ENCODE measurements around the gene PLK2.

PLK2 gene

GRCh38 chr5:58459146-58460001, 512 bp downstream of the PLK2 start:
- TF ChIP-seq POLR2AphosphoS5 (IDR thresholded peaks at IDR 0.05; ENCODE audit: low read depth, low read length) (no peak), SIN3A (IDR thresholded peaks at IDR 0.05; ENCODE audit: borderline replicate concordance, insufficient read depth, low read length) (no peak), TAF1 (IDR thresholded peaks at IDR 0.05; ENCODE audit: borderline replicate concordance, insufficient read depth, low read length) (no peak), FOXP2 (optimal IDR thresholded peaks at IDR 0.05; ENCODE audit: borderline replicate concordance, extremely low read depth, extremely low read length, insufficient read depth) (no peak), REST (IDR thresholded peaks at IDR 0.05; ENCODE audit: insufficient read depth in 1 of 2, low read depth in 2 of 2, low read length in 2 of 2) (no peak)

- TF ChIP-seq POLR2AphosphoS5 (IDR thresholded peaks at IDR 0.05; ENCODE audit: low read depth, low read length), result no peak
- TF ChIP-seq FOXP2 (optimal IDR thresholded peaks at IDR 0.05; ENCODE audit: borderline replicate concordance, extremely low read depth, extremely low read length, insufficient read depth), result no peak
- no peak for TF ChIP-seq TAF1 (IDR thresholded peaks at IDR 0.05; ENCODE audit: borderline replicate concordance, insufficient read depth, low read length)
- no peak for TF ChIP-seq REST (IDR thresholded peaks at IDR 0.05; ENCODE audit: insufficient read depth in 1 of 2, low read depth in 2 of 2, low read length in 2 of 2)
- no peak for TF ChIP-seq SIN3A (IDR thresholded peaks at IDR 0.05; ENCODE audit: borderline replicate concordance, insufficient read depth, low read length)
Measured at GRCh38 chr5:58458743-58459145, 1.1 kb downstream of the PLK2 start.

- TF ChIP-seq REST (IDR thresholded peaks at IDR 0.05; ENCODE audit: insufficient read depth in 1 of 2, low read depth in 2 of 2, low read length in 2 of 2) (no peak), TAF1 (IDR thresholded peaks at IDR 0.05; ENCODE audit: borderline replicate concordance, insufficient read depth, low read length) (no peak), POLR2AphosphoS5 (IDR thresholded peaks at IDR 0.05; ENCODE audit: low read depth, low read length) (no peak), FOXP2 (optimal IDR thresholded peaks at IDR 0.05; ENCODE audit: borderline replicate concordance, extremely low read depth, extremely low read length, insufficient read depth) (no peak), SIN3A (IDR thresholded peaks at IDR 0.05; ENCODE audit: borderline replicate concordance, insufficient read depth, low read length) (no peak)
Measured at GRCh38 chr5:58458141-58458742, 1.6 kb downstream of the PLK2 start.

GRCh38 chr5:58457050-58457449, 2.8 kb downstream of the PLK2 start:
- TF ChIP-seq FOXP2 (optimal IDR thresholded peaks at IDR 0.05; ENCODE audit: borderline replicate concordance, extremely low read depth, extremely low read length, insufficient read depth) (no peak), TAF1 (IDR thresholded peaks at IDR 0.05; ENCODE audit: borderline replicate concordance, insufficient read depth, low read length) (no peak), SIN3A (IDR thresholded peaks at IDR 0.05; ENCODE audit: borderline replicate concordance, insufficient read depth, low read length) (no peak), POLR2AphosphoS5 (IDR thresholded peaks at IDR 0.05; ENCODE audit: low read depth, low read length) (no peak)

- TF ChIP-seq TAF1 (IDR thresholded peaks at IDR 0.05; ENCODE audit: borderline replicate concordance, insufficient read depth, low read length) (no peak), POLR2AphosphoS5 (IDR thresholded peaks at IDR 0.05; ENCODE audit: low read depth, low read length) (no peak), REST (IDR thresholded peaks at IDR 0.05; ENCODE audit: insufficient read depth in 1 of 2, low read depth in 2 of 2, low read length in 2 of 2) (no peak), FOXP2 (optimal IDR thresholded peaks at IDR 0.05; ENCODE audit: borderline replicate concordance, extremely low read depth, extremely low read length, insufficient read depth) (no peak), SIN3A (IDR thresholded peaks at IDR 0.05; ENCODE audit: borderline replicate concordance, insufficient read depth, low read length) (no peak)
Measured at GRCh38 chr5:58456486-58456885, 3.4 kb downstream of the PLK2 start.

Measured in PFSK-1 (cell line).